EH (cell line): ENCODE measurements around the gene TECTB.

Source experiments
- DNase-seq: peaks from one replicate; pipeline ENCODE4 v3.0.0-alpha.2; 2015; ENCODE audit warnings: low read depth

The TECTB gene

DNA sequence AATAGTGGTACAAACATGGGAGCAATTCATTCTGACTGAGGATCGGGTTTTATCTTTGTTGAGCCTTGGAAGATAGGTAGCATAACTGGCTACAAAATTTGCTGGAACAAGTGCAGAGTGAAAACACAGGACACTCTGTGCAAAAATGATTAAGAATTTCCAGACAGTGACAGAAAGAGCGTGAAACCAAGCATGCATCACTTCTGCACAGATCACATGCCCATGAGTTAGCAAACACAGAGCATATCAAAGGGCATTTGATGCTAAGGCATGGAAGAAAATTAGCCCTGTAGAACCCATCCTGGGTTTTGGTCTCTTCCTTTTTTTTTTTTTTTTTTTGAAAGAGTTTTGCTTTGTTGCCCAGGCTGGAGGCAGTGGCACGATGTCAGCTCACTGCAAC lies 28.3 kb downstream of the TECTB start:
- DNase-seq = no peak

DNA sequence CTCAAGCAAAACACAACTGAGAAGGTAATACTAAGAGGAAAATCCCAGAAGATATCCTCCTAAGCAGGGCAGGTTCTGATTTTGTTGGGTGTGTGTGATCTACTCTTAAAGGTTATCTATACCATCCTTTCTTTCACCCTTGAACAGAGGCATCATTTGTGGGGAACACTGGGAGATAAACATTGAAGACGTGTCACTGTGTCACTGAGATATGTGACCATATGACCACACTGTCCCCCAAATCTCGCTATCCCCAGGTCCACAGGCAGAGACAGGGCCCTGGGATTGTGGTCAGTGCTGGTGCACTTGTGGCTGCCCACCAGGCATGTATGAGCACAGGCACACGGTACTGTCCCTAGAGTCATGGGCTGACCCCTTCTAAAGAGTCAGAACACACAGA lies 30.0 kb downstream of the TECTB start:
- DNase-seq = no peak

DNA sequence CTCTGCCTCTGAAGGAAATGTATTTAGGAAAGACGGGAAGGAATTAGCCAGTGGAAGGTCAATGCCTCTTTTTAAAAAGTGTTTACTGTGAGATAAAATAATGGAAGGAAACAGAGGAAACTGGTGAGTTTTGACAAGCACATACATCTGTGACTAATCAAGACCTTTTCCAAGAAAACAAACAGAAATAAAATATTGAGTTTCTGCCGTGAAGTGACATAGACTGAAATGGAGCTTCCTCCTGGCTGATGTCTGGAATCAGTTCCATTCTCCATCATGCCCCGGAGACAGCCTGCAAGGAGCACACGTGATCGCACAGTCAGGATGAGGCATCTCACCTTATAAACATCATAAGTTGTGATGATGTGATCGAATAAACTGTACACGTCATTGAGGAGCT lies 30.7 kb downstream of the TECTB start:
- no peak for DNase-seq

DNA sequence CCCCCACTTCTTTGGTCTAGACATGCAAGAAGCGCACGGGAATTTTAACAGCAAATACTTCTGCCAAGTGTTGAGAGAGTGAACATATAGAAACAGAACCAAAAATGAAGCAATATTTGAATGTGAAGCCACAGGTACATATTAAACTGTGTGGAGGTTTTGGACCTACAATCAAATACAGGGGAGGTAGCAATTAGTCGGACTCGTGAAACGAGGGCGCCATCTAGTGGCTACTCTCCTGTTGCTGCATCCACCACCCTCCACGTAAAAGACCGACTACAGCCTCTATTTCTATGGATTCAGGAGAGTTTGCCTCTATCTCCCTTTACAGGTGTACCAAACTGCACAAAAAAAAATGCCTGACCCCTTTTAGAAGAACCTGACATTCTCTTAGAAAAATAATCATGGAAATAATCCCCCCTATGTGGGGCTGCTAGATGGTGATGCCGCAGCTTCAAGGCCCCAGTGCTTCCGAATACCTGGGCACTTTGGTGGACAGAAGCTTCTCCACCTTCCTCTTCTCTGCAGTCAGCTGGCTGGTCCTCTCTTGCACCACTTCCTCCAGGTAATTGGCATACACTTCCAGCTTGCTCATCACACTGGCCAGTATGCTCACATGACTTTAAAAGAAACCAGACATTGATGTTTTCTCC lies 31.7 kb downstream of the TECTB start:
- DNase-seq = peak; percentile 73

DNA sequence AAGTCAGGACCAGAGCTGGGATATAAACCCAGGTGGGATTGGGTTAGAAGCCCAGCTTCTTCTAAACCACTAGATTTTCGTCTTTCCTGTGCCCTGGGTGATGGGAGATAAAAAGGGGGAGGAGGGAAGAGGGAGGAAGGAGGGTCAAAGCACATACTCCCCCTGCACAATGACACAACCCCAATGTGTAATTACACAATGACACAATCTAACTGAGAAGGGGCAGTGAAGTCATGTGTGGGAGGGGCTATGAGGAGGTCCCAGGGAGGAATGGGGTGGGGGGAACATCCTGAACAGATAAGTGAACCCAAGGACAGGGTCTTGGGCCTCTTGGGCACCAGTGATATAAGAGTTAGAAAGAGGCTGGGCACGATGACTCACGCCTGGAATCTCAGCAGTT lies 44.5 kb downstream of the TECTB start:
- DNase-seq = no peak

DNA sequence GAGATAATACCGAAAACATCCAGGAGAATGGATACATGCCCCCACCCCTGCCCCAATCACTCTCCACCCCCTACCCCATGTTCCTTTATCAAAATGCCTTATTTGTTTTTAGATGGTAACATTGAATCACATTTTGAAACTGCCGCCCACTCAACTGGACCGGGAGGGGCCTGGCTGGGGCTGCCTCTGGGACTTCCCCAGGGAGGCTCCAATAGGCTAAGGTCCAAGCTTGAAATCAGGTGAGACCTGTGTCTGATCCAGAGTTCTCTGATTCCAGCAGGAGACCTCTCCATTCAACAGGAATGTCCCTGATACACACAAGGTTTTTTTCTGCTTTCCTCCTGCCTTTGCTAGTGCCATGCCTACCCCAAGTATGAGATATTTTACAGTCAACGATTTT lies 47.0 kb downstream of the TECTB start:
- no peak for DNase-seq

DNA sequence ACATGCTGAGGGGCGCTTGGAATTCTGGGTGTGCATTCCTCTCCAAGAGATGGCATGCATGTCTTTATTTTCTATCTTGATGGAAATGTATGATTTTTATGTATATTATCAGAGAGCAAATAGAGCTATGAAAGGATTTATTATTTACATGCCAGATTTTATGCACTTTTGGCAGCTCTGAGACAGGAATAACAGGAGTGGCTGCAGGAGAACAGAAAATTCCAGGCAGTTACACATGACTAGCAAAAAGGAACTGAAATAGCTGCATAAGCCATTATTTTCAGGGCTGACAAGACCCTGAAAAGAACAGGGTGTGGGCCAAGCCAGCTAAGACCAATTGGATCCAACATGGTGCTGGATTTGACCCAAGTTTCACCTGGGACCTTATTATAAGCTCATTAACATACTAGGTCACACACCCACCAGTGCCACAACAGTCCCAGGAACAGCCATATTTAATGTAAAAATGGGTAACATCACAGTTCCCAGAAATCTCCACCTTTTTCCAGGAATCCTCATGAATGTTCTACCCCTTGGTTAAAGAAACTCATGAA lies 47.5 kb downstream of the TECTB start:
- DNase-seq = no peak

DNA sequence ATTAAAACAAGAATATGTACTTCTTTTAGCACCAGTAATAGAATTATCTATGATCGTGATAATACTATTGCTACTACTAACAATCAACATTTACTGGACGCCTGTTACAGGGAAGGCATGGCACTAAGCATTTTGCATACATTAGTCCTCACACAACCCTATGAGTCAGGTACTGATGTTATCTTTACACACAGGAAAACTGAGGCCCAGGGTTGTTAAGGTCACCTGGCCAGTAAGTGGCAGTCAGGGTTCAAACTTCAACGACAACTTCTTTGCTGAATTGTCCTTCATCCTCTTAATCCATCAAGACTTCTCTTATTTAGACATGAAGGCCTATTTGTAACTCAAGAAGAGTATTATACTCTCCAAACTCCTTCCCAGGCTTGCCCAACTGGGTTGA lies 48.8 kb downstream of the TECTB start:
- no peak for DNase-seq

DNA sequence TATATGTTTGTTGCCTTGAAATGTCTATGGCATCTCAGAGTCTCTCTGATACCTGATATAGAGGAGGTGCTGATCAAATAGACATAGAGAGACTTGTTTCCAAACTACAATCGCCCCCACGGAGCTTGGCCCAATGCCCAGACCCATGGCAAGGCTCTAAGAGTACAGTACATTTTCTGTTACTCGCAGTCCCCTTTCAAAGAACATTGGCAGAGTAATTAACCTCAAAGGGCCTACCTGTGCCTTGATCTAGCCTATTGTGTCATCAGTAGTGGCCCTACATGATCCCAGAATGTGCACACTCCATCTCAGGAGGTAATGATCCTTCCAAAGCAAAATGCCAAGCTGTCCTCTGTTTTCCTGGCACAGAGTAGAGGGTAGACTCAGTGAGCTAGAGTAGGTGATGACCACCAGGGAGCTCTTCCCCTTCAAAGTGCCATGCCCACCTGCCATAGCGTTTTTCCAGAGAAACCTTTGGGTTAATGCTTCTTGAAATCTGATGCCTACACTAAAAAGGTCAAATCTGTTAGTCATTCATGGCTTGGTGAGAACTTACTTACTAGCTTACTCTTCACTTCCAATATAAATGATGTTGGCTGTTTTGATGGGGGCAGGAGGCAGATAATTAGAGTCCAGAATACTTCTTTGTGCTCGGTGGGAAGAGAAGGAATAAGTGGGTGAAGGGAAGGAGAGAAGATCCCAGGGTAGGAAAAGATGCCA lies 49.5 kb downstream of the TECTB start:
- DNase-seq = no peak

DNA sequence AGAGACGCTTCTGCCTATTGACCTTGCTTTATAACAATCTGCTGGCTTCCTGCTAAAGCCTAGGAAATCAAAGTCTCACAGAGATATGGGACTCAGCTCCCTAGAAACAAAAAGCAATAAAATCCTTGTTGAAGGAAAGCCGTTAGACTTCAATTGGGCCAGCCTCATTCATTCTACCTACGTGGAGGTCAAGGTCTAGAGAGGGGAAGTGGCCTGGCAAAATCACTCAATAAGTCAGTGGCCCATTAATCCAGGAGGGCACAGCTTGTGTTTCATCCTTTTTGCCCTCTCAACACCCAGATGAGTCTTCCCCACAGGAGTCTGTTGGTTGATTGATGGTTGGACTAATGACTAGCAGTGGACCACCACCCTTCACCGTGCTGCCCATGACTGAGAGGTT lies 50.3 kb downstream of the TECTB start:
- DNase-seq = no peak

DNA sequence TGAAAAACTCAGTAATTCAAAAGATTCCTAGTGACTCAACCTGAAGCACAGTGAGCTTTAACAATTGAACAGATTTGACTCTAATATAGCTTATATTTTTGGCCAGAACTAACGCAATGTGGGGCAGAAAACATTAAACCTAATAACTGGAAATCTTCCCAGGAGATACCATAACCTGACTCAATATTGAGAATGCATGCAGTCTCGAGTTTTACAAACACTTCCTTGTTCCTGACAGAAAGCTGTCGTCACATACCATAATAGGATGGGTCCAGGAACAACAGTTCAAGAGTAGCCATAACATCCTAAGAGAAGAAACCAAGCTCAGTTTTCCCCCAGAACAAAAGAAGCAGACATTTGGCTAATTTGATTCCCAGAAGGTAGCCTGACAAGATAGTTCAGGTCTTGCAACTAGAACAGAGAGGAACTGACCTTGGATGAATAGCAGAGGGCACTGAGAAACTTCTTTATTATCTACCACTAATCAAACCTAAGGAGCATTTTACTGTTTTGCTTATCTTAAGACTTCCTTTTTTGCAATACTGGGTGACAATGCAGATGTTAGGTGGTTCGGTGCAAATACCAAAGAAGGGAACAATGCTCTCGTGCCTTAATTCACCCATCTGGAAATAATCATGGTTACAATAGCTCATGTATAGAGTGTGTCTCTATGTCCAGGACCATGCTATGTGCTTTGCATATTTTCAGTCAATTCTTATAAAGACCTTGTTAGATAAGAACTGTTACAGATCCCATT lies 52.1 kb downstream of the TECTB start:
- peak; percentile 15 for DNase-seq

DNA sequence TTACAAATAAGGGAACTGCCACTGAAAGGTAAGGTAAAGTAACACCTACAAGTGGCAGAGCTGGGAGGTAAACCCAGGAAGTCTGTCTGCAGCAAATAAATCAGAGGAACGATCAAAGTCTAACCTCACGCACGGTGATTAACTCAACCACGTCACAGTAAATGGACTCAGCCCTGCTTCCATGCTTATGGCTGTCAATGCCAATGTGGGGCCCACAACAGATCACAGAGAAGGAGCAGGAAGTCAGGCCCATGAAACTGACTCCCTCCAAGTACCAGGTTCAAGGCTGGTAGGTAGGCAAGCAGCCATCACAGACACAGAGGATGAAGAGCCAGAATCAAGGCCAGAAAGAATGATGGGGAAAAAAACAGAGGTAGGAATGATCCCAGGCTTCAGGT lies 52.7 kb downstream of the TECTB start:
- no peak for DNase-seq

DNA sequence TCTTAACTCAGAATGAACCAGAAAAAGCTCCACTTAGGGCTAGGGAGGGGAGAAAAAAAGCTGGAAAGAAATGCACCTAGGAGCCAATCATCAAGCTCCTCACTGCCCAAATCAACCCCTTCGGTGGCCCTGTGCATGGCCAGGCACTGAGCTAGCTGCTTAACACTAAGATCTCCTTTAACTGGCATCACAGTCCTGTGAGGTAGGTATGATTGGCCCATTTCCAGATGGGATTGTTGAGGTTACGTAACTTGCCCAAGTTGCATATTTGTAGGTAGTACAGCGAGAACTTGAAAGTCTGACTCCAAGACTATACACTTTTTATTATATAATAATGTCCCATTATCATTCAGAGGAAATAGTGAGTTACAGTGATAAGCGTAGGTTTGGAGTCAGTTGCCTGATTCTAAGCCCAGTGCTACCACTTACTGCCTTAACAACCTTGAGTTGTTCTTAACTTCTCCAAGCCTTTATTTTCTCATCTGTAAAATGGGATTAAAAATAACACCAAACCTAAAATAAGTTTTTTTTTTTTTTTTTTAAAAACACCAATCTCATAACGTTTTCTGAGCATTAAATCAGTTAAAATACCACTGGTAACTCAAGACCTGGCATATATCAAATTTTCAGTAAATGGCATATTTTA lies 53.5 kb downstream of the TECTB start:
- DNase-seq = no peak

DNA sequence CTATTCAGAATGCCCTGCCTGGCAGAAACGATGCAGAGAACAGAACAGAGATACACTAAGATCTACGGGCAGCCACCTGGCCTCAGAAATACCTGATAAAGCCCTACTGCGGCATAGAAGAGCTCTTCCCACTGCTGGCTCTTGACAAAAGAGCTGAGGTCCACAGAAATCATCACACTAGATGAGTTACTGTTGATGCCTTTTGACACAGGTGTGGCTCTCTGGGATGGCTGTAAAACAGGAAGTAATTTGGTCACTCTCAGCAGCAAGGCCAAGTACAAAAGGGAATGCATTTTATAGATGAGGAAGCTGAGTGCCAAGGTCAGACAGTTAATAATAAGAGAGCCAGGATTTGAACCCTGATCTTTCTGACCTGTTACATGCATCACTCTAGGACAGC lies 55.8 kb downstream of the TECTB start:
- no peak for DNase-seq

DNA sequence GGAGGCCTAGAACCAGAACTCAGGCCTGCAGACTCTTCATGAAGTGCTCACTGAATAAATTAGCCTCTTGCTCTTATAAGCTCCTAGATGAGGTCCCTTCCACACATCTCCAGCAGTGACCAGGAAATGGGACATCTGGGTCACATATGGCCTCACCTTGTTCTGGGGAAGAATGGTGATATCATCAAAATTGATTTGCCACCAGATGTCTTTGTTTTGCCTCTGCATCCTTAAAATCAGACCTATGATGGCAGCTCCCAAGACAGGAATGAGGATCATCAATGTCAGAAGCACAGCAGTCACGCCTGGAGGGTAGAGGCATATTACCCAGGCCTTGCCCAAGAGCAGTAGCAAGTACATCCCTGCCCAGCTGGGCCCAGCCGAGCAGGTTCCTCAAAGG lies 57.4 kb downstream of the TECTB start:
- DNase-seq = no peak

DNA sequence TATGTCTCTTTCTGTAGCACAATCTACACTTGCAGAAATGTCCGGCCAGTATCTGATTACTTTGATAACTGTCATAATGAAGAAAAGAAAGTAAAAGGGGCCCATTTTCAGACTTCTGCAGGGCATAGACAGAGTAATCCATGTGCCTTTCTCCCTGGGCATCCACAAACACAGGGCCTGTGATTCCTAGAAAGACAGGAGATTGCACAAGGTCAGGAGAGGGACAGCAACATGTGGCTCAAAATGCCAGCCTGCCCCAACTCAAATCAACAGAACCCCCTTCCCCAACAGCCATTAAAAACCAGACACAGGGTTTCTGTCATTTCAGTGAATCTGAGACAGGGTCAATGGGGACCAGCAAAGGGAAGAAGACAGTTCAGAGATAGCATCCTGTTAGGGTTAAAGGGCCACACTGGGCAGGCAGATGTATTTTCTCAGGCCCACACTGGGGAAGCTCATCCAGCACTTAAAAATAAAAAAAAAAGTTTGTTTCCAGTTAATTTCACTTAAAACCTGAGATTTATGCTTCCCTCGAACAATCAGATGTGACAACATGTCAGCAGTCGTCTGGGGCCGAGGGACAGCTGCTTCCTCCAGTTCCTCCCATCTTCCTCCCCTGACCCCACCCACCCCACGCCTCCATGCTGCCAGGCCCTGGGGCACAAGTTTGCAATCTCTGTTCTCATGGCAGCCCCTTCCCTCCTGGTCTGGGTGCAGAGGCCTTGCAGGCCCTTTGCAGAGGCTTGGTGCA lies 60.0 kb downstream of the TECTB start:
- no peak for DNase-seq

DNA sequence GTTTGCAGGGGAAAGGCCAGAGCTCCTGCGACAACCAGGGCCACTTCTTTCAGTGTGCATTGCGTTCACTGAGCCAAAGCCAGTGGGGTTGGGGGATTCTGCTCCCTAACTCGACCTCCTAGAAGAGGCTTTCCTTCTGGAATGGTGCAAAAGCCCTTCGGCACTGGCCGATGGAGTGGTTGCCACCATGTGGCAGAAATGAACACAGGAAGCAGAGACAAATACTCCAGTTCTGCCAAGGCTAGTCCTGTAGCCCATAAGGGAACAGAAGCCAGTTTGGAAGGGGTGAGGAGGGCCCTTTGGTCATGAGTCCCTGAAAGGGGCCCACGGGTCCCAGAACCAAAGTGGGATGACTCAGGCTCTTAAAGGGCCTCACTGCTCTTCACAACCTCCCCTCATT lies 61.1 kb downstream of the TECTB start:
- no peak for DNase-seq

DNA sequence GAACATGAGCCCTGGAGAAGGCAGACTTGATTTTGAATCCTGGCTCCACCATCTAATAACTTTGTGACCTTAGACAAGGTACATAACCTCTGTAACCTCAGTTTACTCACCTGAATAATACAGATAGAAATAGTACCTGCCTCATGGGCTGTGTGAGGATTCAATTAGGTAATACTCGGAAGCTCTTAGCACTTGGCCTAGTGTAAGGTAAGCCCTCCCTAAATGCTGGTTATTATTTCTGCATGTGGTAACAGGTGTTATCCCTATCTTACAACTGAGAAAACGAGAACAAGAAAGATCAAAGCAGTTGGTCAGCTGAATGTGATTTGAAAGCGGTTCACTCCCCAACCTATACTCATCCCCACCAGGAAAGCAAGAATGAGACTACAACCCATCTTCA lies 62.0 kb downstream of the TECTB start:
- DNase-seq = no peak

DNA sequence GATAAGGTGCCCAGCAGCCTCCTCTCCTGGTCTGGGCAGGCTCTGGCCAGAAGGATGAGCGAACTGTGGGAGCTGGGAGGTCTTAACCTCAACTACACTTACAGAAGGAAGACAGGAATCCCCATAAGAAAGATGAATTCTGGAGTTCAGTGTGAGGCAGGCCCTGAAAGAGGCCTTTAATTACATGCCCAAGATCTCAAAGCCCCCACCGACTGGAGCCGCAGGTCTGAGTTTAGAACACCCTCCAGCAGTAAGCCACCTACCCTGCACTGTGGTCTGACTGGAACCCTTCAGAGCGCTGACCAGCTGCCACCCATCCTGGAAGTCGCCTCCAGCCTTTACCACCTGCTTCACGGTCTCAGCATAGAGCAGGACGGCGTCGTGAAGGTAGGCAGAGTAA lies 62.5 kb downstream of the TECTB start:
- DNase-seq = no peak

DNA sequence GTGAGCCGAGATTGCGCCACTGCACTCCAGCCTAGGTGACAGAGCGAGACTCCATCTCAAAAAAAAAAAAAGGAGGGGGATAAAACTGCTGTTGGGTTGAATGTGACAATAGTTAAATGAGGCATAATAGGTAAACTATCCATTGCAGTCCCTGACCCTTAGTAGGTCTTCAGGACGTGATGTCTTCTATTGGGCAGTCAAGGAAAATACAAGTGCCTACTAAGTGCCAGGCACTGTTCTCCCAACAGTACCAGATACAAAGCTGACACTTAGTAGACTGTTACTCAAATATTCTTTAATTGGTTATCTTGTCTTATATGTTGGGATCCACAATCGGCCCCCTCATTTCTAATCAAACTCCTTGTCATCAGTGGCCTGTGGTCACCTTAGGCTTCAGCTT lies 63.6 kb downstream of the TECTB start:
- no peak for DNase-seq

DNA sequence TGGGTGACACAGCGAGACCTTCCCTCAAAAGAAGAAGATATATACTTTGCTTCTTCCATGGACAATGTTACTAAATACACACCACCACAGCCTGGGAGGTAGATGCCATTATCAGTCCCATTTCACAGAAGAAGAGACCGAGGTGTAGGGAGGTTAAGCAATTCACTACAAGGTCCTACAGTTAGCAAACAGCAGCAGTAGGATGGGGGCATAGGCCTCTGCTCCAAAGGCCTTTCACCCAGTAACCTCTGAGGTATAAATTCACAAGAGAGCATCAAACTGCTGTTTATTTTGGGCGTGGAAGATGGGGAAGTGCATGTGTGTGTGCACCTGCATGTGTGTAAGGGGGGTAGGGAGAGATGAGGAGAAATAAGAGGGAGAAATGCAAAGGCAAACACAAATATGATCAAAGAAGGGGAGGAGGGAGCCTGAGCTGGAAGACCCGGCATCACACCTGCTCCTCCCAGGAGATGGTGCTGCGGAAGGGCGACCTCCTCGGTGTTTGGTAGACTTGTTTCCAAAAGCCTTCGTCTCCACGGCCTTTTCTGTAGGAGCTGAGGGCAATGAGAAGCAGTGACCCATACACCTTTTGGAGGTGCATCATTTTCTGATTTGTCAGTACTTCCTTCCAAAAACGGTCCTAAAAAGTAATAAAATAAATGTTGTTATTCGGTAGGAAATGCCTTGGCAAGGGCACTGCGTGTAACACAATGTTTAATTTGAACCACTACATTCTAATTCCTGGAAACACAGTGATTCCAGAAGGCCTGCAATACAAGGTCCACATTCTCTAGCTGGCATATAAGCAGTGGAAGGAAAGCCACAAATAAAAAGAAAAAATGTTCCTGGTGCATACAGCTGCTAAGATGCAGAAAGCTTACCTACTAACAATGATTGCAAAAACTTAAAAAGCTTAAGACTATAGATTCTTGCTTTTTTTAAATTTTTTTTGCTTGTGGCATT lies 64.8 kb downstream of the TECTB start:
- no peak for DNase-seq
